GM21737 (cell line): ENCODE results near the gene ARL5C.

ENCODE experiments used
- ATAC-seq: cut with Tn5 transposase; IDR thresholded peaks from one replicate; pipeline ENCODE4 v1.9.1; 2021; ENCODE audit warnings: mild to moderate bottlenecking, moderate library complexity; ENCODE audit not compliant: unreplicated experiment

The ARL5C gene

DNA sequence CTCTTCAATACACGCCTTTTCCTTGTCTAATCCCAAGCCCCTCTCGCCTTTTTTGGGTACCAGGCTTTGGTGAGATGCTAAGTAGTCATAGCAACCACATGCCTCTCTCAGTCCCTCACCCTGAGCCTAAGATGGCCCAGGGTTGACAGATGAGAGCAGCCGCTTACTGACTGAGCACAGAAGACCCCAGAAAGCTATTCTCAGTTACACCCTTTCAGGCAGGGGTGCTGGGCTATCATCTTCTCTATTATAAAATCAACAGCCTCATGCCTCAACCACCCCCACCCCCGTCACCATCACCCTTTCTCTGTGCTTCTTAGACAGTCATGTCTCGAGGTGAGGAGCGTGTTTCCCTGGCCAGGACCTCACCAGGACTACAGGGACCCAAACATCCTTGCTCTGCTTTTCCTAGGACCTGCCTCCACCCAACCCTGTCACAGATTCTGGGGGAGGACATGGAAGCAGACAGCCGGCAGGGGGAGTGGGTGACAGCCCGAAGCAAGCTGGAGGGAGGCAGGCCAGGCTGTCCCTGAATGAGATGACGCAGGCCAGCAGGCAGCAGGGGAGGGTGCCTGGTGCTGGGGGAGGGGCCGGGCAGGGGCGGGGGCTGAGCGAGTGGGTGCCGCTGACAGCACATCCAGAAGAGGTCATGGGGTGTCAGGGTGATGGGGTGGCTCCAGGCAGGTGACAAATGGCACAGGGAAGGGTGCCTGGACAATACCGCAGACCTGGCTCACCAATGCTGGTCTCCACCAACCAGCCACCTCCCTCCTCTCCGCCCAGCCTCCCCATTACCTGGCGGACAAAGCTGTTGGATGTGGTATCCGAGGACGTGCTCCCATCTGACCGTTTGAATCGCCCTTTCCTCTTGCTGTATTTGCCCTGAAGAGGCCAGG, 28.4 kb upstream of the ARL5C start:
- no peak for ATAC-seq

GRCh38 chr17:39193346-39193745, 27.4 kb upstream of the ARL5C start:
- no peak for ATAC-seq

- no peak for ATAC-seq
Observed at GRCh38 chr17:39192901-39193300, 26.9 kb upstream of the ARL5C start.

GRCh38 chr17:39191750-39192510, 26.0 kb upstream of the ARL5C start:
- no peak for ATAC-seq

- no peak for ATAC-seq
Observed at GRCh38 chr17:39187152-39187830, 21.3 kb upstream of the ARL5C start.

GRCh38 chr17:39186481-39187002, 20.6 kb upstream of the ARL5C start:
- ATAC-seq = no peak

DNA sequence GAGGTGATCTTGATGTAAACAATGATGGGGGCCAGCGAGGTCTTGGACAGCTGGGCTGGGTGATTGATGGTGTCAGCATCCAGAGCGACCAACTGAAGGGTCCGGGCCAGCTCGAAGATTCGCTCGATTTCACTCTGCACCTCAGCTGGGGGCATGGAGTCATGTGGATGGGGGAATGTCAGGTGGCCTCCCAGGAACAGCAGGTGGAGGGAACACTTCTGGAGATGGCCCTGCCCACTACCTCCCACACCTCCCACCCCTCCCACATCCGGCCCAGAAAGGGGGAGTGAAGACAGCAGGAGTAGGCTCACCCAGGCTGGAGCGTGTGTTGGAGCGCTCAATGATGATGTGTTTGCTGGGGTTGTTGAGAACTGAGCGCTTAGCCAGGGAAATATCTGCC, 17.8 kb upstream of the ARL5C start:
- ATAC-seq = no peak

- no peak for ATAC-seq
Observed at GRCh38 chr17:39183045-39183444, 17.1 kb upstream of the ARL5C start.

- no peak for ATAC-seq
Observed at GRCh38 chr17:39181303-39181702, 15.3 kb upstream of the ARL5C start.

DNA sequence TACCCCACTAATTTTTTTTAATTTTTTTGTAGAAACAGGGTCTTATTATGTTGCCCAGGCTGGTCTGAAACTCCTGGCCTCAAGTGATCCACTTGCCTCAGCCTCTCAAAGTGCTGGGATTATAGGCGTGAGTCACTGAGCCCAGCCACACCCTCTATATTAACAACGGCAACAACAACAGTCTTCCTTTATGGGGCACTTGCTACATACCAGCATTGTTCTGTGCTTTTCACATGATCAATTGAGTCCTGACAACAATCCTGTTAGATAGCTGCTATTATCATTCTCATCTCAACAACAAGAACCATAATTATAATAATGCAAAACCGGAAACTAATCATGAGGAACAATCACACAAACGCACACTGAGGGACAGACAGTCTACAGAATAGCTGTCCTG, 12.6 kb upstream of the ARL5C start:
- ATAC-seq = no peak

GRCh38 chr17:39177256-39177655, 11.3 kb upstream of the ARL5C start:
- ATAC-seq = no peak

GRCh38 chr17:39175695-39176093, 9.7 kb upstream of the ARL5C start:
- ATAC-seq = no peak

GRCh38 chr17:39174920-39175694, 9.1 kb upstream of the ARL5C start:
- no peak for ATAC-seq

DNA sequence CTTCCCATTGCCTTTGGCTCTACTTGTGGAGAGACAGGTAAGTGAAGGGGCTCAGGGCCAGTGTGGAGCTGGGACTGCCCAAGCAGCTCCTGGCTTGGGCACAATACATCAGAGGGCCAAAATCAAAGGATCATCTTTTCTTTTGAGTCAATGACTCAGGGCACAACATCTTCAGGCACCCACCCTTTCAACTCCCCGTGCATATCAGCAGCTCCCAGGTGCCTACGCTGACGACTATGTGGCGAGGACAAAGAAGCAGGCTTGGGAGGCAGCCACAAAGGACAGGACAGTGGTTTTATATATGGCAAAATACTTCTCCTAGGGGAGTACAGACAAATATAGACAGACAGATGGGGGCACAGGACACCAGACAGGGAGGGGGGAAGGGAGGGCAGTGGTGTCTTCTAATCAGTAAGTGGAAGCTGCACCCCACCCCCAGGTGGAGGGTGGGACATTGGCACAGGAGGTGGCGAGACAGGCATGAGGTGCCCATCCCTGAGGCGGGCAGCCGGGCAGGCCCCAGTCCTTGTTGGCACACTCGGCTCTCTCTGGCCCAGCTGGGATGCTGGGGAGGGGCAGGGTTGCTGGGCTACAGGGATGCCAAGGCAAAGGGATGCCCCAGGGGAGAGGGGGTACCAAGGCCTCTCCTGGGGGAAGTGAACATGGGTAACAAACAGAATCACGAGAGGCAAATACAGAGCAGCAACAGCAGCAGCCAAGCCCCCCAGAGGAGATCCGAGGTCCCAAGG, 7.7 kb upstream of the ARL5C start:
- no peak for ATAC-seq

GRCh38 chr17:39173080-39173479, 7.1 kb upstream of the ARL5C start:
- no peak for ATAC-seq

DNA sequence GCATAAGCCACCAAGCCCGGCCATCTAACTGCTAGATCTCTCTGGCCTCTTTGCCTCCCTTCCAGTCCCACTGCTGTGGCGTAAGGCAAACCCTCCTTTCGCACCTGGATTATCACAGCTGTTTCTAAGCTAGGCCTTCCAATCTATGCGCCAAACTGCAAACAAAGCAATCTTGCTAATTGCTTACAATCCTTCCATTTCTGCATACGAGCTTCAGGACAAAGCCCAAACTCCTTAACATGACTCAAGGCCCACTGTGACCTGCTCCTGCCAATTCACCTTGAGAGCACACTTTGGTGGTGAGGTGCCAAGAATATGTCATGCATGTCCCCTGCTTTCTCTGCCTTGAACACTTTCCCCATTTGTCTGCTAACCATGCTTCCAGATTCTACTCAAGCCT, 6.0 kb upstream of the ARL5C start:
- no peak for ATAC-seq

DNA sequence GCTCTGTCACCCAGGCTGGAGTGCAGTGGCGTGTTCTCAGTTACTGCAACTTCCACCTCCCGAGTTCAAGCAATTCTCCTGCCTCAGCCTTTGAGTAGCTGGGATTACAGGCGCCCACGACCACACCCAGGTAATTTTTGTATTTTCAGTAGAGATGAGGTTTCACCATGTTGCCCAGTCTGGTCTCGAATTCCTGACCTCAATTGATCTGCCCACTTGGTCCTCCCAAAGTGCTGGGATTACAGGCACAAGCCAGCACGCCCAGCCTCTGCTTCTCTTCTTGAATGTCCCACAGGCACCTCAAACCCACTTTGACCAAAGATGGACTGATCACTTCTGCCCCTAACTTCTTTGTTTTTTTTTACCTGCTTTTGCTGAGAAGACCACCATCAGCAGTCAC, 4.6 kb upstream of the ARL5C start:
- no peak for ATAC-seq

GRCh38 chr17:39170109-39170508, 4.1 kb upstream of the ARL5C start:
- no peak for ATAC-seq

DNA sequence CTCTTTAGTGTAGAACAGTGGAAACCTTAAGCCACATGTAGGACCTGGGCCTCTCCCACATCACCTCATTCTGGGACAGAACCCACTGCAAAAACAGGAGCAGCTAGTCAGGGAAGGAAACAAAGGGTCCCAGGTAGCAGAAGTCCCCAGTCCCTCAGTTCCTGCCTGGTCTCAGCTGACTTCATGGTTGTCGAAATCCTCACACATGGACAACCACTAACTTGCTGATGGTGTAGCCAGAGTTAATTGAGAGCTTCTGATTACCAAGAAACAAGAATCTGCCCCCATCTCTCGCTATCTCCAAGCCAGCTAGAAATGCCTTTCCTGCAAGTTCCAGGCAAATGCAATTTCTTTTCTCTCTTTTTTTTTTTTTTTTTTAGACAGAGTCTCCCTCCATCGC, 3.6 kb upstream of the ARL5C start:
- no peak for ATAC-seq

DNA sequence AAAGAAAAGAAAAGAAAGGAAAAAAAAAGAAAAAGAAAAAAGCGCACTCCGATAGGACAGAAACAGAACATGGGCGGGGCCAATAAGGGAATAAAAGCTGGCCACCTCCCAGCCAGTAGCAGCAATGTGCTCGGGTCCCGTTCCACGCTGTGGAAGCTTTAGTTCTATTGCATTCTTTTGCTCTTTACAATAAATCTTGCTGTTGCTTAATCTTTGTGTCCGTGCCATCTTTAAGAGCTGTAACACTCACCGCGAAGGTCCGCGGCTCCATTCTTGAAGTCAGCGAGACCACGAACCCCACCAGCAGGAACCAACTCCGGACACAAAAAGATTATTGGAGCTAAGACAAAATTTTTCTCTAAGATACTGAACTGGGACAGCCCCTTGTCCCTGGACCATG, 3.1 kb upstream of the ARL5C start:
- ATAC-seq = no peak
